ENCODE data around the gene FBXO24.

The FBXO24 gene

DNA sequence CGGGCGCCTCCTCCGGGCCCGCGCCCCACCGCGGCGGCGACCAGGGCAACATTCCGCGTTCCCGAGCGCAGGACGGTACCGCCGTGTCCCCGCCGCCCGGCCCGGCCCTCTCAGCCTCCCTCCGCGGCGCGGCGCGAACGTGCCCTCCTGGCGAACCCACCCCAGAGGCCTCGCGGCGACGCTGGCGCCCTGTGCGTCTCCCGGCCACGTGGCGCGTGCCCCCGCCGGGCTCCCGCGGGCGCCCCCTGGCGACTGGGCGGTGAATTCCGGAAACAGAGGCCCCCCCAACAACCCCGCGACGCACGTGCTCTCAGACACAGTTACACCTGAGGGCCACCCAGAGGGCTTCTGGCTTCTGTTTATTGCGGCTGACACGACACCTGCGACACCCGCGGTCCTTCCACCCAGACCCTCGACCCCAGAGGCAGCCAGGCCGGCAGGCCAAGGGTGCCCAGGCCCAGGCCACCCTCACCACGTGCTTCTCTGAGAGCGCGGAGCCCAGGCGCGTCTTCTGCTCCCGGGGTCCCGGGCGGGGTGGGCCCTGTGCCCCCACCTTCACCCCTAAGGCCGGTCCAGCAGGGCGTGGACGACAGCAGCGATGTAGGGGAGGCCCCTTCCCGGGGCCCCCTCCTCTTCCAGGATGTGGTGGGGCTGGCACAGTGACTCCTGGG, 12.3 kb upstream of the FBXO24 start, which contains the start of gene SAP25:
TSS of gene SAP25 (minus strand) at position 210 of the 671 bp plus-strand sequence. CDS start at position 52, 158 bp downstream.
- DNase-seq (ENCODE audit: low read depth, low spot score), result no peak

DNA sequence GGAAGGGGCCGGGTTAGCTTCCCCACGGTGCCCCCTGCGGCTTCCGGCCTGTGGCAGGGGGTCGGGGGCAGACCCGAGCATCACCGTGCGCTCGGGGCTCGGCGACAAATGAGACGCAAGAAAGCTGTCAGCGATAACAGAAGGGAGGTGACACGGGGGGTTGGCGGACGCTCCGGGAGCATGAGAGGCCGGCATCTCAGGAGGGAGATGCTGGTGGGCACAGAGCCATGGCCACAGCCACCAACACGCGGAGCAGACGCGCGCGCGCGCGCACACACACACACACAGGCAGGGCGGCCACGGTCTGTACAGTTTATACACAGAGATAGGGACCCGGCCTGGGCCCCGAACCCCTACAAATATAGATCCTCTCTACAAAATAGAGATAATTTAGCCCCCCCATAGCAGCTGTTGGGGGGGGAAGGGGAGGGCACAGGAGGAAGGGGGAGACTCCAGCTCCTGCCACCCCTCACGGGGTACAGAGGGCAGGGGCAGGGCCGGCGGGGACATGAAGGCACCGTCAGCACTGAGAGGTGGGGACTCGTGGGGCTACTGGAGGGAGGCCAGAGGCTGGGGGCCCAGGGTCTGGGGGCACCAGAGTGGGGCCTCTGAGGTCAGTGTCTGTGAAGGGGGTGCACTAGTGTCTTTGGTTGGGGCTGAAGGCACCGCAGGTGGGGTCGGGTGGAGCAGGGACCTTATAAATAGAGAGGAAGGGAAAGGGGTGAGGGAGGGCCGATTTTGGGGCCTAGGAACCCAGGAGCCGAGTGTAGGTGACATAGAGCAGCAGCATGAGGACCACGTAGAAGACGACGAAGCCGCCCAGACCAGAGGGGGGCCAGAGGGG, 11.5 kb upstream of the FBXO24 start:
- DNase-seq (ENCODE audit: low read depth, low spot score), result no peak

DNA sequence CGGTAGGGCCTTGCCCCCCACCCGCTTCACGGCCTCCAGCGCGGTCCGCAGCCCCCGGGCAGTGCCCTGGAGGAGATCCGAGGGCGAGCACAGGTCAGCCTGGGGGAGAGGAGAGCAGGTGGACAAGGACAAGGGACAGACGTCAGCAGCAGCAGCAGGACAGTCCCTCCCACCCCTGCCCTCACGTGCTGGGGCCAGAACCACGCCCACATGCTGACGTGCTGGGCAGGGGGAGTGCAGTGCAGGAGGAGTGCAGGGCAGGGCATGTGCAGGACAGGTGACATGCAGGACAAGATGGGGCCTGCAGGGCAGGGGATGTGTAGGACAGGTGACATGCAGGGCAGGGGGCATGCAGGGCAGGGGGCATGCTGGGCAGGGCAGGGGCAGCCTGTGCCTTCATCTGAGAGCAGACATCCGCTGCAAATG, 10.9 kb upstream of the FBXO24 start:
- no peak for DNase-seq (ENCODE audit: low read depth, low spot score)

DNA sequence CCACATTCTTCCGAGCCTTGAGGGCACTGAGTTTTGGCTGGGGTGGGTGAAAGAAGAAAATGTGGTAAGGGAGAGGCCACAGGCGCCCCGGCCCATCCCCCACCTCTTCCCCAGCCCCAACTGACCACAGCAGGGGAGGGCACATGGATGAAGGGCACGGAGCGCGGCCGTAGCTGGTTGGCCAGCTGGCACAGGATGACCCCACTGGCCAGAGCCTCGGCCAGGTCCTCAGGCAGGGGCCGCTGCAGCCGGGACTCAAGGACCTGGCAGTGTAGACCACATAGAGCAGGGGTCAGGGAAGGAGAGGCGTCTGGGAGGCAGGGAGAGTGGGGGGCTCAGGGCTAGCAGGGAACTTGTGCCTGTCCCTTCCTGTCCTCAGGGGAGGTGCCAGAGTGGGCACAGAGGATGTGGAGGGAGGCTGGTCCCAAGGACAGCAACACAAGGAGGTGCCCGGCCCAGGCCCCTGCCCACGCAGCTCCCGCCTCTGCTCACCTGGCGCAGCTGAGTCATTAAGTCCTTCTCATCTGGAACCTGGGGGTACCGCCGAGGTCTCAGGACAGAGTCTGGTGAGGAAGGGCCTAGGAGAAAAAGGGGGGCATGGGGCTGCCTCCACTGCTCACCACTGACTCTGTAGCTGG, 10.3 kb upstream of the FBXO24 start:
- no peak for DNase-seq (ENCODE audit: low read depth, low spot score)

DNA sequence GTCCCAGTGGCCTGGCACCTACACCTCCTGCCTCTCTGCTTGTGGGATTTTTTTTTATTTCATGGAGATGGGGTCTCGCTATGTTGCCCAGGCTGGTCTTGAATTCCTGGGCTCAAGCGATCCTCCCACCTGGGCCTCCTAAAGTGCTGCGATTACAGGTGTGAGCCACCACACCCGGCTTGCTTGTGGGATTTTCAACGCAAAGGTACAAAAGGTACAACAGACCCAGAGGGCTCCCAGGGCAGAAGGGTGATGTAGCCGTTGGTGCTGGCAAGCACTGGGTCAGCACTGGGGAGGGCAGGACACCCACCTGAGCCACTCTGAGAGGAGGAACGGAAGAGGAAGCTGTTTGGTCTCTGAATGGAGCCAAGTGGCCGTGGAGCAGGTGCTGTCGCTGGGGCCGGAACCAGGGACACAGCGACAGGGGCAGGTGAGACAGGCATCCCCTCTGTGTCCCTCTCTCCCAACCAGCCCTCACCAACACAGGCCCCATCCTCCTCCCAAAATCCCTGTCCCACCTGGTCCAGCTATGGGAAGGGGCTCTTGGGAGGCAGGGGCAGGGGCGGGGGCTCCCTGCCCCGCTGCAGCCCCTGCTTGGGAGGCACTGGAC, 9.6 kb upstream of the FBXO24 start:
- DNase-seq (ENCODE audit: low read depth, low spot score), result no peak

DNA sequence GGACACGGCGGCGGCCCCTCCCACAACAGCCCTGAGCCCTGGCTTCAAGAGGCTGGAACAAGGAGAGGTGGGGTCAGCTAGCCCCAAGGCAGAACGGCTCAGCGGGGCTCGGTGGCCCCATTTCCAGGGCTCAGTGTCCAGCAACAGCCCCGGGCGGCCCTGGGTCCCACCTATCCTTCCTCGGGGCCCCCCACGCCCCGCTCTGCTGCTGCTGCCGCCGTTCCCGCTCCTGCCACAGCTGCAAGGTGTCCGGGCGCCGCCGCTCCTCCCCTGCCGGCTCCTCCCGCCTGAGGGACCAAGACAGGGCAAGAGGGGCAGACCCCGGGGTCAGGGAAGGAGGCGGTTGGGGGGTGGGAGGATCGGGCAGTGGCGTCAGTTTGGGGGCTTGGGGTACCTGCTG, 9.0 kb upstream of the FBXO24 start:
- no peak for DNase-seq (ENCODE audit: low read depth, low spot score)

DNA sequence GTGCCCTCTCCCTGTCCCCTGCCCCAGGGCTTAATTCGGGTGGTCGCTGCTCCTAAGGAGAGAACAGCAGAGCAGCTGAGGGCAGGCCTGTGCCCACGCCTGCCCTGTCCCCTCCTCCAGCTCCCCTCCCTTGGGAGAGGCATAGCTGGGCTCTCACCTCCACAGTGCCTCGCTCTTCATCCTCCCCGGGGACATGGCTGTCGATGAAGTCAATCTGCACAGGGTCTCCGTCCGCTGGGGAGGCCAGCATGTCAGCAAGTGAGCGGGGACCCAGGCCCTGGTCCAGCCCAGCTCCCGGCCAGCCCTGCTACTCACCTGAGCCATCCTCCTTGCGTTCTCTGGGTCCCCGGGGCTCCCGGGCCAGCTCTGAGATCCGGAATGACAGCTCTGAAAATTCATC, 8.6 kb upstream of the FBXO24 start:
- DNase-seq (ENCODE audit: low read depth, low spot score), result no peak

DNA sequence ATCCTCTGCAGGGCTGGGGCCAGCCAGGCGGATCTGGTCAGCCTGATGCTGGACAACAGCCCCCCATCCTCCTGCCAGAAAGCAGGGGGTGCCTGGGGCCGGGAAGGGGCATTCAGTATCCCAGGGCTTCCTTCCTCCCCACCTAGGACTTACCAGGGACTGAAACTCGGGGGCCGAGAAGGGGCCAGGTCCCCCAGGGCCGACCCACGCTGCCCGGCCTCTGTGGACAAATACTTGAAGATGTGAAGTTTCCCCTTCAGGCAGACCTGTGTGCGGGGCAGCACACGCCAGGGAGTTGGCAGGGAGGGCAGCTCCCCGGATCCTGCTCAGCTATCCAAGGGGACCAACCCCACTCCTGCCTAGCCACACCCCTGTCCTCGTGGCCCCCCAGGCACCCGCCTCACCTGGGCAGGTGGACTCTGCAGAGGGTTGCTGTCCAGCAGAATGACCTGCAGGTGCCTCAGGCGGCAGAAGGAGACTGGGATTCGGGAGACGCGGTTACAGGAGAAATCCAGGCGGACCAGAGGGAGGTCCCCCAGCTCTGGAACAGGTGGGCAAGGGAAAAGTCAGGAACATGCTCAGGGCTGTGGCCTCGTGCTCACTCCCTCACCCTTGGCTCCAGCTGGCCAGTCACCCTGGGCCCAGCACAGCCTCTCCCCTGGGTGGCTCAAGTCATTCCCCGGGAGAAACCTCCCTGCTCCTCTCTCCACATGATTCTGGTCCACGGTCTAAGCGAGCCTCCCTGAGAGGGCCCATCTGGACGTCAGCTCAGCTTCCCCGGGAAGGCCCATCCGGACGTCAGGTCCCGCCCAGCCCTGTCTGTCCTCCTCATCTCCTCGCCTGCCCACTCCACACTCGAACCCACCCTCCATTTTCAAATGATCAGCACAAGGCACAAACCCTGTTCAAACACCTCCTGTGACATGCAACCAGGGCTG, 7.6 kb upstream of the FBXO24 start:
- DNase-seq (ENCODE audit: low read depth, low spot score), result no peak

DNA sequence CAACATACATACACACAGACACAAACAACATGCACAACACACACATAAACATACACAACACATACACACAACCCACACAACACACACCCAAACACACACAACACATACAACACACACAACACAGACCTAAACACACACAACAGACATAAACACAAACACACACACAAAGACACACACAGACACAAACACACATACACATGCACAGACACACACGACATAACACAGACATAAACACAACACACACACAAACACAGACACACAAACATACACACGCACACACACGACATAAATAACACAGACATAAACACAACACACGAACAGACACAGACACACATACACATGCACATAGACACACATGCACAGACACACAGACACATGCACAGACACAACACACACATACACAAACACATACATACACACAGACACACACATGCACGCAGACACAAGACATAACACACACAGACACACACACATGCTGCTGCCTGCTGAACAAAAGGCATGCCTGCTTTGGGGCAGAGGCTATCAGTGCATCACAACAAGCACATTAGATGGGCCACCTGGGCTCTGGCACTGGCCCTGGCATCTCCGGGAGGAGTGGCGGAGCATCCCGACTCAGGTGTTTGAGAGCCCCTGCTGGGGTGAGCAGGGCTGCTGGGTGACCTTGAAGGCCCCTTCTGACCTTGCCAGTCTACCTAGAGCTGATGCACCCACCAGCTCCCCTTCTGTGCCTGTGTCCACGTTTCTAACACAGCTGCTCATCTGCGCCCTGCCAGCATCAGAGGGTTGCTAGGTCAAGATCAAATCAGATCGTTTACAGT, 5.5 kb upstream of the FBXO24 start:
- no peak for DNase-seq (ENCODE audit: low read depth, low spot score)

DNA sequence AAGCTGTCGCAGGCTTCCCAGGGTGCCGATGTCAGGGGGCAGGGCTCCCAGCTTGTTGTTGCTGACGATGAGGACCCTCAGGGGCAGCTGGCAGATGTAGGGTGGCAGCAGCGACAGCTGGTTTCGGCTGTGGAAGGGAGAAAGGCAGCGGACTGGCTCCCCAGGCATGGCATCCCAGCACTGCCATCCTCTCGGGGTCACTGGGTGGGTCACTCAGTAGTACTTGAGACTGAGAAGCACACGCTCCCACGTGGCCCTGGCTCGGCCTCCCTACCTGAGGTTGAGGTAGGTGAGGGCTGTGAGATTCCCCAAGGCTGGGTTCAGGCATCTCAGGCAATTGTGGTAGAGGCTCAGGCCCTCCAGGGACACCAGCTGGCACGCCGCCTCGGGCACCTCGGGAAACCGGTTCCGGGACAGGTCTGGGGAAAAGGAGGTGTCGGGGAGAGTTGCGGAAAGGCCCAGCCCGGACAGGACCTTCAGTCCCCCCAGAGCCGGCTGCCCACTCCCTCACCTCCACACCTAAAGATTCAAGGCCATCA, 4.0 kb upstream of the FBXO24 start:
- DNase-seq (ENCODE audit: low read depth, low spot score), result no peak

DNA sequence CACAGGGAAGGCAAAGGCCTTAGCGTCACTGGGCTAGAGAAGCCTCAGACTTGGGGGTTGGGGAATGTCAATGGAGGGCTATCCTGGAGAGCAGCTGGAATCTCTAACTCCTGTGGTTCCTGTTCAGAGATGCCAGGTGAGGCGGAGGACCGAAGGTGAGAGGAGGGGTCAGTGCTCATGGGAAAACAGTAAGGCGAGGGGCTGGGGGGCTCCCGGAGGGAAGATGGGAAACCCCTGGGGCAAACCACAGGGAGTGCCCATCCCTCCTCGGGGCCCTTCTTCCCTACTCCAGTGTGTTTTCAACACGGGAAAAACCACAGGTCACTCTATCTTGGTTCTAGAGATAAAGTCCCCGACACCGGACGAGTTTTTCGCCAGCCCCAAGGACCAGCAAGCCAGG, 3.5 kb upstream of the FBXO24 start:
- DNase-seq (ENCODE audit: low read depth, low spot score), result no peak

DNA sequence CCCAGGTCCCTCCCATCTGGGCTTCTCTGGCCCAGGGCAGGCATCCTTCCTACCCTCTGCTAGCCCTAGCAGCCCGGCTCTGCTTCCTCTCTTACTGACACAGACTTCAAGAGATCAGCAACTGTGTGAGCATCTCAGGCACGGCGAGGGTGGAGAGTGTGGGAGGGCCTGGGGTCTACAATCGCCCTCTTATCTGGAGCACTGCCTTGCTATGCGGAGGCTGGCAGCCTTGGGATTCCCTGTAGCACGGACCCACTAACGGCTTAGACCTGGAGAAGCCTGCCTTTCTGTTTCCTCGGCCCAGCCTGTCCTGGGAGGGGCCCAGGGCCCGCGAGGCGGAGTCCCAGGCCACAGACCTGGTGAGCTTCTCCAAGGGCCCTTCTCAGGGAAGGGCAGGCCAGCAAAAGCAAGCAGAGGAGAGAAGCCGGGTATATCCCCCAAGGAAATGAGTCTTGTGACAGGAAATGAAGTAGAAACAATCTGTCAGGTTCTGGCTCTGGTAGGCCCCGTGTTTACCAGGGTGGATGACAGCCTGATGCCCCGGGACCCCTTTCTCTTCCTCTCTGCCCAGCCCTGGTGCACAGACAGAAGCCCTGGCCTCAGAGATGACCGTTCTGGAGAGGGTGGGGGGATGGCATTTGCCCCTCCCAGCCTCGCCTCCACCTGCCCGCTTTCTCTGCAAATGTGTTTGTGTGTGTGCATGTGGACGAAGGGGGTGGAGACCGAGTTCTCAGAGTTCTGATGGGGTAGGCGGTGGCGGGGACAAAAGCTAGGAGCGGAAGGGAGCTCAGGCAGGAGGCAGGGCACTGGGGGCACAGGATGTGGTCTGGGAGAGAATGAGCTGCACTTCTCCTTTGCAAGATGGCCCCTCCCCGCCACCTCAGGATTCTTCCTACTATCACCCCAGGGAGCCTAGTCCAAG, 2.7 kb upstream of the FBXO24 start:
- no peak for DNase-seq (ENCODE audit: low read depth, low spot score)

DNA sequence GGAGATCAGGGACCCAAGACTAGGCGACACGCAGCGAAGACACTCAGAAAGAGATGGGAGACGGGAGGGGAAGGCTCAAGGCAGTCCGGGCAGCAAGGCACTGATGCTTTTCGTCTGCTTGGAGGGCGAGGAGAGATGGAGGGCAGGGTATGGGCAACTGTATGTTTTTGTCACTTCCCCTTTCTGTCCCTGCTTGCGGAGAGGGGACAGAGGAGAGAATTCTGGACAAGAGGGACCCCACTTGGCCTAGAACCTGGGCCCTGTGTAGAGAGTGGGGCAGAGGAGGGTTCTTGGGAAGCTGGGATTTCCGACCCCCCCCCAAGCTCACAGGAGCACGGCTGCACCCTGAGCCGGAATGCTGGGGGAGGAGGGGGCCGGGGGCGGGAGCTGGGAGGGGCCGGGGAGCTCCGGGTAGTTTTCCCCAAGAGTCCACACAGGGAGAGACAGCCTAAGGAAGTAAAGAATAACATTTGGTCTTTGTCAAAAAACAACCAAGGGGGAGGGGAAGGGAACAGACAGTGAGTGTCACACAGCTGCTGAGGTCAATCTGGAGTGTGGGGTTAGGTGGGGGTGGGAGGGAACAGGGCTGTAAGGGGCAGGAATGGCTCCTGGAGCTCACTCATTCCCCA, 2.0 kb upstream of the FBXO24 start:
- DNase-seq (ENCODE audit: low read depth, low spot score), result no peak

DNA sequence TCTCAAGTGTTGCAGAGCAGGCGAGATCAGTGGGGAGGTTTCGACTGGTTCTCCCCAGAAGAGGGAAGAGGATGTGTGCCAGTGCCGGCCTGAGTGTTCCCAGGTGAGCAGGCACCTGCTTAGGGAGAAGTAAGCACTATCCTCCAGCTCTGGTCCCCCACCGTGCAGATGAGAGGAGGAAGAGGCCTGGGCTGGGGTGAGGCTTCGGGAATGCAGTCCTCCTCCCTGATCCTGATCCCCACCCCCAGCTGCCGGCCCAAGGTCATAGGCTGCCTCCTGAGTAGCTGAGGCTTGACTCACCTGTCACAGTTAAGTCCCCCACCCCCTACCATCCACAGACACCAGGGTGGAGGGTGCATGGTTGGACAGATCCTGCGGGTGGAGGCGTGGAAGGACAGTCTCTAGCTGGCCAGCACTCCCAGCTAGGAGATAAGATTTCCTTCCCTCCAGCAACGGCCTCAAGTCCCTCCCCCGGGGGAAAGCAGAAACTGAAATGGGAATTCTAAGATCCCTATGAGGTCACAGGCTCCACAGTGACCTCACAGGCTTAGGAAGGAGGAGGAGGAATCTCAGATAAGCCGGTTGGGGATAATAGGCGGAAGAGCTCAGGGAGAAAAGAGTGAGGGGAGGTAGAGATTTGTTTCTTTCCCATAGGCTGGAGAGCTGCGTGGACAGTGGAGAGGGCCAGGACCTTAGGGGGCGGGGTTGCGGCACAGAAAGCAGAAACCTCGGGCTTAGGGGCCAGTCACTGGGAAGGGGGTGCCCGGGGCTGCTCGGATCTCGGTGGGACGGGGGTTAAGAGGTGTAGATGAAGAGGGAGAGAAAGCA, 1.2 kb upstream of the FBXO24 start:
- no peak for DNase-seq (ENCODE audit: low read depth, low spot score)

DNA sequence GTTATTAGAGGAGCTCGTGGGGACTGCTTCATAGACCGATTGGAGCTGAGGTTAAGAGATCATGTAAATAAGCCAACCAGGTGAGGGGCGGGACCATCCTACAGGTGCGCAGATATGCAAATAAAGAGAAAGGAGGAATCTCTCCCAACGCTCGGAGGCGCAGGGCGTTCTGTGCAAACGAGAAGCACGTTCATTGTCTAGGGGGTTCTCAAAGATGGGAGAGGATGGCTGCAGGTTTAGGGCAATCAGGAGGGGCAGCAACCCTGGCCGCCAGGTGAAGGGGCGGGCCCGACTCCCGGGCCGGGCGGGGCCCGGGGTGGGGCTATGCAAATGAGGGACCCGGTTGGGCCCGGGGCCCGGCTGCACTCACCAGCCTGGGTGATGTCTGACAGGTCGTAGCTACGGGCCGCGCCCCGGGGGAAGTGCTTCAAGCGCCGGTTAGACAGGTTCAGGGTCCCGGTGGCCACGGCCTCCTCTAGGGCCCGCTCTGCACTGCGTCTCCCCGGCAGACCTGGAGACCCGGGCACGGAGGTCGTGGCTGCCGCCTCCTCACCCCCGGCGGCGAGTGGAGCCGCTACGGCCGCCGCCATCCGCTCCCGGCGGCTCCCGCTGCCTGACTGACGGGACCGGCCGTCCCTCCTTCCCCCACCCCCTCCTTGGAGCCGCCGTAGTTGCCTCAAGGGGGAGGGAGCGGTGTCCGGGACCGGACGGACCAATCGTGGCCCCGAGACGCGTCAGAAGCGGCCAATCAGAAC, 440 bp upstream of the FBXO24 start, which contains the start of gene LRCH4:
TSS of gene LRCH4 (minus strand) at position 619 of the 755 bp plus-strand sequence. CDS start at position 590, 29 bp downstream.
- DNase-seq (ENCODE audit: low read depth, low spot score), result no peak

DNA sequence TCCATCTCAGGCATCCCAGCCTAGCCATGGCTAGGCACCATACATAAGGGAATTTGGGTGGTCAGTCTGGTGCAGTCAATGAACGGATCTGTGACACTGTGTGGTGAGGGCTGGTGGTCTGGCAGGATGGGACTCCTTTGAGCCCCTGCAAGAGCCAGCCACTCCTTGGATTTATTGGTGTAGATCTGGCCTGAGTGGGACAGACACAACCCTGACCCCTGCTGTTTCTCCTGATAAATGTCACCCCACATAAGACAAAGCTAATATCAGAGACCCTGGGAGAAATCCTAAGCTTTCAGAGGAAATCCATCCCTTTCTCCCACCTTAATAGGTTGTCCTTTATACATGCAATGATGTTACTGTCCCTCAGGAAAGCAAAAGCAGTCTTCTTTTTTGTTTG, 2.3 kb downstream of the FBXO24 start:
- no peak for DNase-seq (ENCODE audit: low read depth, low spot score)
